ENCODE results near the gene COL4A1.
A peak's percentile ranks its signal among the peaks of the same experiment; 100 is the strongest.

Gene COL4A1

GRCh38 chr13:110187641-110188161, 119.3 kb downstream of the COL4A1 start:
- peak; percentile 17 for DNase-seq

- no peak for DNase-seq
These were observed 120.6 kb downstream of the COL4A1 start for GRCh38 chr13:110186231-110186855.

GRCh38 chr13:110185696-110186095, 121.3 kb downstream of the COL4A1 start:
- no peak for DNase-seq

DNA sequence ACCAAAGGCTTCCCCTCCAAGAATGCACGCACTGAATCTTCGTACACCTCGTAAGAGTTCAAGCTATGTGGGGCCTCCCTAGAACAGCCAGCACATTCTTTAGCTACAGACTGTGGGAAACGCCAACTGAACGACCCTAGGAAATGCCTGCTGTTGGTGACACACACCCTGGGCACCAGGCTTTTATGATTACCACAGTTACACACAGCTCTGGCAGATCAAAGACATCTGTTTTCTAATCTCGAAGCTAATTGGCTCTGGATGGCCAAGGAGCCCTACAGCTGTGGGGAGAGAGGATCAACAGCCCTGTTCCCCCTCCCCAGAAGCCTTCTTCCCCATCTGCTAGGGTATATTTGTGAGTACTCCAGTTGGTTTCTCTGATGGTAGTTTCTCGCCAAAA, 123.0 kb downstream of the COL4A1 start:
- no peak for DNase-seq

GRCh38 chr13:110182461-110182860, 124.5 kb downstream of the COL4A1 start:
- DNase-seq: no peak

GRCh38 chr13:110182003-110182402, 125.0 kb downstream of the COL4A1 start:
- DNase-seq: no peak

- no peak for DNase-seq
These were observed 127.2 kb downstream of the COL4A1 start for GRCh38 chr13:110179857-110180147.

DNA sequence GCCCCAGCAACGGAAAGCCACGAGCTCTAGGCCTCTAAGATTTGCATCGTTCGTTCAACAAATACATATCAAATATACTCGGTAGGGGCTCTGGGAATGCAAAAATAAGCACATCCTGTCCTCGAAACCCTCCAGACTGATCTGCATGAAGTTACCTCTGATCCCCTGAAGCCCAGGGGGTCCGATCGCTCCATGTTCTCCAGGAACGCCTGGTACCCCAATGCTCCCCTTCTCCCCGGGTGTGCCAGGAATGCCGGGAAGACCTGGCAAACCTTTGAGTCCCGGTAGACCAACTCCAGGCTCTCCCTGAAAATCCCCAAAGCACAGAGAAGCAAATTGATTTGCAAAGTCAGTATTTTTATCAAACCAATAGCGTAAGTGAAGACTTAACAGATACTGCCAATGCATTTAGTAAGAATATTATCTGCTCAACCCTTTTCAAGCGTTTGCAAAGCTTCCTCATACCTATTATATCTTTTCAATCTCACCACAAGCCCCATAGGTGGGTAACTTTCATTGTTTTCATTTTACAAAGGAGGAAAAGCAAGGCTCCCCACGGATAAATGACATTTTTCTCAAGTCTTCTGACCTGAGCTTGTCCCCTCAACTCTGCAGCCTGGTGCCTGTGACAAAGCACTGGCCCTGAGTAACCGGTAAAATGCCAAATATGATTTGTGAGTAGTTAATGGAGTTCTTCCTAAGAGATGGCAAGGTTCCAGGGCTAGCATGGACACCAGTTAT, 127.7 kb downstream of the COL4A1 start:
- no peak for DNase-seq

- DNase-seq: no peak
These were observed 129.2 kb downstream of the COL4A1 start for GRCh38 chr13:110177790-110178189.

DNA sequence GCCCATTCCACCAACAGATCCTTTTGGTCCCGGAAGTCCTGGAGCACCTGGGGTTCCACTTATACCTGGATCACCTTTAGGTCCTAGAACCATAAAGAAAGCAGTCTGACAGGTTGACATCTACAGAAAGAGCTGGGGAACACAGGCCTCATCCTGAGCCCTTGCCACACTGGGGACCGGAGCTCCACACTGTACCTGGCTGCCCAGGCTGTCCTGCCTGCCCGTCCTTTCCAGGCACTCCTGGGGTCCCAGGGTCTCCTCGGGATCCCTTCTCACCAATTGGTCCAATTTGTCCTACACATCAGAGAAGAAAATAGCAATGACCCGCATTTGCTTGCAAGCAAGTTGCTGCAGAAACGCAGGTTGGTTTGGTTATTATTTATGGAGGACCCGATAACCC, 130.5 kb downstream of the COL4A1 start:
- no peak for DNase-seq

DNA sequence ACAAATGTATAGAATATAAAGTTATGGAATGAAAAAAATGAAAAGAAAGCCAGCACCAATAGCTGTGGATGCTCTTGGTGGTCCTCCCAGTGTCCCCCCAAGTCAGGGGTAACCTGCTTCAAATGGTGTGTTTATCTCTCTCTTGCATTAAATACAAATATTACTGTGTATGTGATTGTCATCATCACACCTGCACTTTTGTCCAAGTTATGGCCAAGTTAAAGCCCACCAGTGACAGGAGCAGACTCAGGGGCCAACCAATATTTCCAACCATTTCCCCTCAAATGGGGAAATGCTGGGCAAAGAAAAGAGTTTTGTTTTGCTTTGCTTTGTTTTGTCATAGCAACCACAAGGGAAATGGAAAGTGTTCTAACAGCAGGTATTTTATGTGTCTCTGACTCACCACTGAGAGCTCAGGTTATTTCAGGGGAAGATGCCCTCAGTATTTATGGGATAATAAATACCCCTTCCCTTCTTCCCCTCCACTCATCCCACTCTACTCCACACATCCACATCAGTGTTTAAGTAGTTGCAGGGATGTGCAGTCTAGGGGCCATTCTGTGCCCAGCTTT, 133.6 kb downstream of the COL4A1 start:
- no peak for DNase-seq

GRCh38 chr13:110170882-110171281, 136.1 kb downstream of the COL4A1 start:
- DNase-seq: no peak

DNA sequence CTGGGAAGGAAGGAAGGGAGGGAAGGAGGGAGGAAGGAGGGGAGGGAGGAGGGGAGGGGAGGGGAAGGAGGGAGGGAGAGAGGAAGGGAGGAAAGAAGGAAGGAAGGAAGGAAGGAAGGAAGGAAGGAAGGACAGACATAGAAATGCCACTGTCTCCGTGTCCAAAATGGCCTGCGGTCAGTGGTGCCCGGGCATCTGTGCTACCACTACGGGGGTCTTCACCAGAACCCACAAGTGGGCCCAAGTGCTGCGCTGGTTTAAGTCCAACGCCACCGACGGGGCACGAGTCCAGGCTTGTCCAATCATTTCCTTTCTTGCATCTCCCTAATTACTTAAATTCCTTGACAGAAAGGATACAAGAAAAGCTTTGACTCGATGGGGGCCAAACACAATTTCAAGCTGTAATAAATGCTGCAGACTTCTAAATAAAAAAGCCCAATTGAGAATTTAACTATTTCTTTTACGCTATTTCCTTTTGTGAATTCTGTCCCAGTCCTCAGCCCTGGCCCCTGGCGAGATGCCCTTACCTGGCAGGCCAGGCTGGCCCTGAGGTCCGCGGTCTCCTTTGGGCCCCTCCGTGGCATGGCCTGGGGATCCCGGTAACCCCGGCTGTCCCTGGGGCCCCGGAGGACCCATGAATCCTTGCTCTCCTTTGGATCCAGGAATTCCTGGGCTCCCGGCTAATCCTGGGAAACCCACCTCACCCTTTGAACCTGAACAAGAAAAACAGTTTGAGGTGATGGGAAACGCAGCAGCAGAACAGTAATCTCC, 136.8 kb downstream of the COL4A1 start:
- no peak for DNase-seq

DNA sequence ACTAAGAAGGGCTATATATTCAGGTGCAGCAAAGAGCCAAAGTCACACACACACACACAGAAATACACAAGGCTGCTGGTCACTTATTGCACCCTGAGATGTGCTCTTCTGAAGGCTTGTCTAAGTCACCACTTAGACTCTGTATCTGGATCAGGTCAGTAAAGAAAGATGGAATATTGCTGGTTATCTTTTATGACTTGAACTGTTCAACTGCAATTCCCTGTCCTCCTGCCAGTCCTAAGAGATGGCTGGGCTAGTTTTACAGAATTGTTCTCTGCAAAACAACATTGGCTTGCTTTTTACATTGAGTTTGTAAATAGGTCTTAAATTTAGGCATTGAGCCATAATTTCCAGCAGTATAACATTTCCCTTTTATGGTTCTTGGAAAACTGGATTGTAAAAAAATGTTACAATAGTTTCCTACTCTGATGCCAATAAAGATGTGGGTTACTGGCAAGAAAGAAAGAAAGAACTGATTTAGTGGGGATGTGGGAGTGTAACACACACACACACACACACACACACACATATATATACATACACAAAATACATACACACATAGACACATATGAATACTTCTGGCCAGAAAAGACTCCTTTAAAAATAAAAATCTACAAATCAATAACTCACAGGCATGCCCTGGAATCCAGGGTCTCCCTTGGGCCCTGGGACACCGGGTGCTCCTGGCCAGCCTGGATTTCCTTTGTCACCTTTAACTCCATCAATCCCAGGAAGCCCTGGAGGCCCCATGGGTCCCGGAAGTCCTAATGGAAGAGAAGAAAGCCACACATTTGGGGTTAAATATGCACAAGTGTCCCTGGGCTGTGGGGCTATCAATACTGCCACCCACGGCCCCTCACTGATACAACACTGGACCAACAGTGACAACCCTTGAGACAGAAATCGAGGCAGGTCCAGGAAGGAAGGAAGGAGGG, 137.7 kb downstream of the COL4A1 start:
- no peak for DNase-seq

GRCh38 chr13:110166598-110166997, 140.4 kb downstream of the COL4A1 start:
- no peak for DNase-seq

DNA sequence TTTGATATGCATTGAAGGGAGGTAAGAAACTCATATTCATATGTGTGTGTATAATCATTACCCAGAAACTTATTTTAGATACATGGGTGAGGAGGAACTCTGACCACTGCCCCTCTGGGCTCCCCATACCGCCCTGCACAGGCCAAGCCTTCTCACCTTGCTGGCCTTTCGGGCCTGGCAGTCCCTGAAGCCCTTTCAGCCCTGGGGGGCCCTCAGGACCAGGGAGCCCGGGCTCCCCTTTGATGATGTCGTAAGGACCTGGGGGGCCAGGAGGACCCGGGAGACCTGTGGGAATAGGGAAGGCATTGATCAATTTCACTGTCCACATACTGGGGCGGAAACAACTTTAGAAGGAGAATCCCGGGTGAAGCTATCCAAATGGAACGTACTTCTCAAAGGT, 142.3 kb downstream of the COL4A1 start:
- DNase-seq: no peak

- no peak for DNase-seq
These were observed 143.9 kb downstream of the COL4A1 start for GRCh38 chr13:110162866-110163658.

DNA sequence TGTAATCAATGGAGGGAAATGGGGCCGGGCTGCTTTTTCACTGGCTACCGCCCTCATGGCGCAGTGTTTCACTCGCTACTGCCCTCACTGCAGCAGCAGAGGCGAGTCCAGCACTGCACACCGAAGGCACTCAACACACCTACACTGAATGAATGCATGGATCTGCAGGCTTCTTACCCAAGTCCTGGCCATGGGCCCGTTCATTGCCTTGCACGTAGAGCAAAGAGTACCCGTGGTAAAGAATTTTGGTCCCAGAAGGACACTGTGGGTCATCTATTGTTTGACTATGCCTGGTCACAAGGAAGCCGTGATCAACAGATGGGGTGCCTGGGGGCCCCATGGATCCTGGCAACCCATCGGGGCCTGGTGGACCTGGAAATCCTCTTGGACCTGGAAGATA, 144.9 kb downstream of the COL4A1 start:
- no peak for DNase-seq

- no peak for DNase-seq
These were observed 145.7 kb downstream of the COL4A1 start for GRCh38 chr13:110161112-110161882.

GRCh38 chr13:110158226-110158625, 148.7 kb downstream of the COL4A1 start:
- DNase-seq: no peak

- no peak for DNase-seq
These were observed 149.2 kb downstream of the COL4A1 start for GRCh38 chr13:110157718-110158117.

Measured in kidney glomerular epithelial cell (primary cell).